Transverse colon (tissue), 4 donors: Measurements from ENCODE around the gene CHCHD10.

Source experiments
- CTCF ChIP-seq, 5 experiments: fragments of 200-600 bp in 3 of 5; fragments of 450-650 bp in 2 of 5; sonication (generic) in 3 of 5; IDR thresholded peaks; 1 replicate in 2 of 5; 2 replicates in 3 of 5; pipeline ENCODE4 v1.5.1; 2016 to 2017; ENCODE audit warnings: antibody characterized with exemption in 5 of 5, inconsistent platforms in 3 of 5, mild to moderate bottlenecking in 2 of 5, moderate library complexity in 1 of 5
- POLR2AphosphoS5 ChIP-seq, 3 donors: sonication (generic); formaldehyde crosslinking; IDR thresholded peaks; one replicate each; pipeline ENCODE4 v1.6.1; 2016; ENCODE audit warnings: antibody characterized with exemption in 3 of 3

DNA sequence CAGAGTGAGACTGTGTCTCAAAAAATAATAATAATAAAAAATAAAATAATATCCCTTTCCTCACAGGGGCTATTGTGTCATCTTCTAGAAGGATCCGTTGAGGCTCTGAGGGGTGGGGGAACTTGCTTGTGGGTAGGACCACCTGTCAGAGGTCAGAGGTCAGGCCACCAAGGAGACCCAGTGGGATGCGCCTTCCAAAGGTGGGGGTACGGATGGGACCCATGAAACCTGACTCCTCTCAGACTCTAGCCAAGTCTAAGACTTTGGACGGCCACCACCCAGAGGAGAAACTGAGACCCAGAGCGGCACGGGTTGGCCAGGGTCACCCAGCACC, 4.5 kb upstream of the CHCHD10 start:
- TF ChIP-seq CTCF (IDR thresholded peaks at IDR 0.05) (no peak), POLR2AphosphoS5 (IDR thresholded peaks at IDR 0.05) (no peak)
